HG03469 (cell line): ENCODE data around the gene RABEP2.
"Not testable (repeated sequence)": the region's sequence is repeated elsewhere in the genome, so short reads cannot be mapped to it uniquely, and the experiment has no call there.

Experiments used
- ATAC-seq: cut with Tn5 transposase; IDR thresholded peaks from one replicate; pipeline ENCODE4 v1.9.1; 2021; ENCODE audit warnings: mild to moderate bottlenecking, moderate library complexity, moderate number of reproducible peaks; ENCODE audit not compliant: unreplicated experiment

RABEP2 gene

GRCh38 chr16:28924762-28925385 lies at the start of gene RABEP2:
TSS of gene RABEP2 (minus strand) at chr16:28925238. CDS start at chr16:28925163, 75 bp downstream.
- peak; percentile 30 for ATAC-seq

GRCh38 chr16:28974437-28975157 lies 49.6 kb upstream of the RABEP2 start, which contains the start of gene SPNS1:
TSS of gene SPNS1 (plus strand) at chr16:28974778. CDS start at chr16:28975152, 374 bp downstream.
- ATAC-seq, result peak; percentile 82

- no peak for ATAC-seq
These were observed 49.0 kb upstream of the RABEP2 start for GRCh38 chr16:28974007-28974436.

- not testable (repeated sequence) for ATAC-seq
These were observed 44.7 kb upstream of the RABEP2 start for GRCh38 chr16:28969696-28970095.

- ATAC-seq, result no peak
These were observed 42.1 kb upstream of the RABEP2 start for GRCh38 chr16:28967156-28967555.

- no peak for ATAC-seq
These were observed 39.5 kb upstream of the RABEP2 start for GRCh38 chr16:28964496-28964895.

- ATAC-seq, result no peak
These were observed 39.0 kb upstream of the RABEP2 start for GRCh38 chr16:28964072-28964471.

GRCh38 chr16:28958836-28959235 lies 33.8 kb upstream of the RABEP2 start:
- ATAC-seq, result no peak

- no peak for ATAC-seq
These were observed 33.2 kb upstream of the RABEP2 start for GRCh38 chr16:28958216-28958615.

- no peak for ATAC-seq
These were observed 26.4 kb upstream of the RABEP2 start for GRCh38 chr16:28951410-28951943.

- peak; percentile 91 for ATAC-seq
These were observed 25.8 kb upstream of the RABEP2 start, which contains the start of gene NFATC2IP for GRCh38 chr16:28950648-28951409. TSS of gene NFATC2IP (plus strand) at chr16:28950937. CDS start at chr16:28951012, 75 bp downstream.

GRCh38 chr16:28946681-28947080 lies 21.6 kb upstream of the RABEP2 start:
- ATAC-seq, result no peak

GRCh38 chr16:28943281-28943680 lies 18.2 kb upstream of the RABEP2 start:
- ATAC-seq, result no peak

GRCh38 chr16:28939825-28940224 lies 14.8 kb upstream of the RABEP2 start:
- not testable (repeated sequence) for ATAC-seq

GRCh38 chr16:28938721-28939120 lies 13.7 kb upstream of the RABEP2 start:
- ATAC-seq, result no peak

- no peak for ATAC-seq
These were observed 12.3 kb upstream of the RABEP2 start for GRCh38 chr16:28937222-28937876.

- ATAC-seq, result no peak
These were observed 11.7 kb upstream of the RABEP2 start for GRCh38 chr16:28936784-28937155.

- ATAC-seq, result peak; percentile 58
These were observed 11.1 kb upstream of the RABEP2 start for GRCh38 chr16:28935924-28936783.

GRCh38 chr16:28935346-28935745 lies 10.3 kb upstream of the RABEP2 start:
- ATAC-seq, result no peak

- no peak for ATAC-seq
These were observed 8.1 kb upstream of the RABEP2 start for GRCh38 chr16:28933171-28933570.
